Measurements from ENCODE around the gene SPA17. TPM values are rescaled to one million over a fixed set of nuclear protein-coding genes. Genes with fewer than 3 reads are reported as not detected.

SPA17 gene
- total RNA-seq, 3 donors from 2014 or later = 2.9 to 15.2 (median 9.8) TPM

DNA sequence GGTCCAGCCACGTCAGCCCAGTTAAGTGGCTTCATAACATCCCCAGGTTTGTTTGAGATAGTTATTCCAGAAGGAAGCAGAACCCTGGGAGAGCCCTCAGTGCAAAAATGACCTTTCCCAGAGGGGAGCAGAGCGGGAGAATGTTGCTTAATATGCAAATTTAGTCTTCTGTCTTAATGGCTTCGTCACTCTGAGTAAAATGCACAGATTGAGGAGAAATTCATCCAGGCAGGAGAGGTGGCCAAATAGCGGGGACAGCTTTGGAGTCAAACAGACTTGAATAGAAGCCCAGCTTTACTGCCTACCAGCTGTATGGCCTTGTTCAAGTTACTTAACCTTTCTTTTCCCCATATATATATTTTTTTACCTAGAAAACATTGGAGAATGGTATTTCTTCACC lies 53.8 kb downstream of the SPA17 start:
- no peak for TF ChIP-seq POLR2A (IDR thresholded peaks at IDR 0.05)
- TF ChIP-seq, protein P1, sequence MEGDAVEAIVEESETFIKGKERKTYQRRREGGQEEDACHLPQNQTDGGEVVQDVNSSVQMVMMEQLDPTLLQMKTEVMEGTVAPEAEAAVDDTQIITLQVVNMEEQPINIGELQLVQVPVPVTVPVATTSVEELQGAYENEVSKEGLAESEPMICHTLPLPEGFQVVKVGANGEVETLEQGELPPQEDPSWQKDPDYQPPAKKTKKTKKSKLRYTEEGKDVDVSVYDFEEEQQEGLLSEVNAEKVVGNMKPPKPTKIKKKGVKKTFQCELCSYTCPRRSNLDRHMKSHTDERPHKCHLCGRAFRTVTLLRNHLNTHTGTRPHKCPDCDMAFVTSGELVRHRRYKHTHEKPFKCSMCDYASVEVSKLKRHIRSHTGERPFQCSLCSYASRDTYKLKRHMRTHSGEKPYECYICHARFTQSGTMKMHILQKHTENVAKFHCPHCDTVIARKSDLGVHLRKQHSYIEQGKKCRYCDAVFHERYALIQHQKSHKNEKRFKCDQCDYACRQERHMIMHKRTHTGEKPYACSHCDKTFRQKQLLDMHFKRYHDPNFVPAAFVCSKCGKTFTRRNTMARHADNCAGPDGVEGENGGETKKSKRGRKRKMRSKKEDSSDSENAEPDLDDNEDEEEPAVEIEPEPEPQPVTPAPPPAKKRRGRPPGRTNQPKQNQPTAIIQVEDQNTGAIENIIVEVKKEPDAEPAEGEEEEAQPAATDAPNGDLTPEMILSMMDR (IDR thresholded peaks at IDR 0.05) = no peak
- TF ChIP-seq POLR2AphosphoS5 (IDR thresholded peaks at IDR 0.05) = no peak
- intact Hi-C loops (cut with DNase I; ENCODE audit: low total_unique reads) = no loop called here
- no peaks in the 10 kb centered on the region for H3K9me3 ChIP-seq
- no peak overlapping the region for H3K27ac ChIP-seq
- H3K27me3 ChIP-seq = peaks cover 0 to under 1% of the 10 kb centered on the region in 2 donors
- H3K4me1 ChIP-seq = no peaks in the 10 kb centered on the region
- no peak overlapping the region for H3K4me3 ChIP-seq
- no peak for DNase-seq (ENCODE audit: low spot score in 2 of 2)
- H3K36me3 ChIP-seq = no peaks in the 10 kb centered on the region

DNA sequence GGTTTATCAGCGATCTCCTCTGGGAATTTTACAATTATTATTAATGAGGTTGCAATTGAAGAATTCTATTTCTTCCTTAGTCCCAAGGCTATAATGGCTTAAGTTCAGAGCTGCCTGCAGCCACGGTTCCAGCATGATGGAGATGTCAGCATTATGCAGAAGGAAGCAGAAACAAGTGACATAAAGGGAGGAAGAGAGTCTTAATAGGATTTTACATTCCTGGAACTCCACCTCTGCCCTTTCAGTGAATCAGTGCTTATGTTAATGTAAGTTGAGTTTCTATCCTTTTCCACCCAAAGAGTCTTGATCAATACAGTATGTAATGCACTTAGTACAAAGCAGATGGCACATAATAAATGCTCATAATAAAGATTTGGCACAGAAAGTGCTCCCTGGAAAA lies 54.4 kb downstream of the SPA17 start:
- no peaks in the 10 kb centered on the region for H3K9me3 ChIP-seq
- DNase-seq (ENCODE audit: low spot score in 2 of 2) = no peak

DNA sequence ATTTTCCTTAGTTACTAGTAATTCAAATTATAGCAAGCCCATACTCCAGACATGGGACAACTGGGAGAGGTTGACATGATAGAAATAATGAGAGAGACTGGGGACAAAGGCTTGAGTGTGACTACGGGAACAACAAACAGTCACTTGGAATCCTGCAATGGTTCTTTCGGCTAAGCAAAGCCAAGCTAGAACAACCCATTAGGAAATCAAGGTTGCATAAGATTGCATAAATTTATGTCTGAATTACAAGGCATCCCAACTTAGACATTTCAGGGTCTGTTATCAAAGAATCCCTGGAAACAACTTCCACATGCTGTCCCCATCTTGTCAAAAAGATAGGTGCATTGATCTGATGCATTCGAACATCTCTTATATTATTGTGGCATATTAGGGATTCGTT lies 55.9 kb downstream of the SPA17 start:
- intact Hi-C loops (cut with DNase I; ENCODE audit: low total_unique reads) = no loop called here
- DNase-seq (ENCODE audit: low spot score in 2 of 2) = no peak
- Histone ChIP-seq H3K9me3 (no peaks in the 10 kb centered on the region), H3K36me3 (no peaks in the 10 kb centered on the region), H3K27me3 (no peaks in the 10 kb centered on the region), H3K4me1 (no peaks in the 10 kb centered on the region), H3K27ac (no peak overlapping the region), H3K4me3 (no peak overlapping the region)
- no peak for TF ChIP-seq POLR2AphosphoS5 (IDR thresholded peaks at IDR 0.05)
- TF ChIP-seq, protein P1 (IDR thresholded peaks at IDR 0.05) = no peak
- no peak for TF ChIP-seq POLR2A (IDR thresholded peaks at IDR 0.05)

More for the DNA sequence above, 54.4 kb downstream of the SPA17 start:
- Histone ChIP-seq H3K27me3 (no peaks in the 10 kb centered on the region), H3K4me1 (no peaks in the 10 kb centered on the region), H3K36me3 (no peaks in the 10 kb centered on the region), H3K27ac (no peak overlapping the region), H3K4me3 (no peak overlapping the region)
- intact Hi-C loops (cut with DNase I; ENCODE audit: low total_unique reads) = no loop called here
- TF ChIP-seq, protein P1 (IDR thresholded peaks at IDR 0.05) = no peak
- TF ChIP-seq POLR2A (IDR thresholded peaks at IDR 0.05) (no peak), POLR2AphosphoS5 (IDR thresholded peaks at IDR 0.05) (no peak)

DNA sequence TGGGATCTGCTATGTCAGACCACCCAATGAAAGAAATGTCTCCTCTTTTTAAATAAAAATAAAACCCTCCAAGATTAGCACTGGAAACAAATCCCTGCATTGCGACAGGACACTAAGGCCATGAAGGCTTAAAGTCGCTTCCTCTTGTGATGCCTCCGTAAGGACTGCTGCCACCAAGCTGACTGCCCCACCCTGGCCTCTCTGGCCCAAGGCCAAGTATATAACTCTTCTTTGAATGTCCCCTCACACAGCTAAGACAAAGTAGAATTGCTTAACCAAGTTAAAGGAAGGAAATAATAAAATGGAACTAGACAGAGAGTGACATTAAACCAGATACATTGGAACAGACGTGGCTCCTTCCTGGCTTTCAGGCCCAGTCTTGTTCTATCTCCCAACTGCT lies 58.5 kb downstream of the SPA17 start:
- H3K27ac ChIP-seq = no peak overlapping the region
- no peak overlapping the region for H3K4me3 ChIP-seq
- no peaks in the 10 kb centered on the region for H3K27me3 ChIP-seq
- intact Hi-C loops (cut with DNase I; ENCODE audit: low total_unique reads) = no loop called here
- H3K4me1 ChIP-seq = no peaks in the 10 kb centered on the region
- DNase-seq (ENCODE audit: low spot score in 2 of 2) = no peak
- no peaks in the 10 kb centered on the region for H3K9me3 ChIP-seq
- H3K36me3 ChIP-seq = no peaks in the 10 kb centered on the region
- TF ChIP-seq POLR2A (IDR thresholded peaks at IDR 0.05) (no peak), POLR2AphosphoS5 (IDR thresholded peaks at IDR 0.05) (no peak)

DNA sequence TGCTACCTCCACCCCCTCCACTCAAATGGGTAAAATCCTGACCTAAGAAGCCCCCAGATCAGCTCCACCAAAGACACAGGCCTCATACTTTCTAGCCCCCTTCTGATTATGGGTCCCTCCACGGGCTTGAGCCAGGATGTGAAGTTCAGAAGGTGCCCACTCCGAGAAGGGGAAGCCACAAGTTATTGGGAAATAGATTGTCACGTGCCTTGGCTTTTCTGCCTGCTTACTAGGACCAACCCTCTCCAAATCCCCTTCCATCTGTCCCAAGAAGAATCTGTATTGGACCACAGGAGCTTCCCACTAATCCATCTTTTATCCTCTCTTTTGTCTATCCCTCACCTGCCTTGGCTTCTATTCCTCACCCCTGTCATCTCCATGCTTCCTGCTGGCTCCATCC lies 63.0 kb downstream of the SPA17 start:
- DNase-seq (ENCODE audit: low spot score in 2 of 2) = no peak
- no peak overlapping the region for H3K27ac ChIP-seq

More for the DNA sequence above, 63.0 kb downstream of the SPA17 start:
- Histone ChIP-seq H3K36me3 (no peaks in the 10 kb centered on the region), H3K4me3 (no peak overlapping the region), H3K9me3 (no peaks in the 10 kb centered on the region), H3K4me1 (peaks cover 0 to 9% of the 10 kb centered on the region in 2 donors), H3K27me3 (no peaks in the 10 kb centered on the region)
- TF ChIP-seq, protein P1 (IDR thresholded peaks at IDR 0.05) = no peak
- TF ChIP-seq POLR2AphosphoS5 (IDR thresholded peaks at IDR 0.05) = no peak
- TF ChIP-seq POLR2A (IDR thresholded peaks at IDR 0.05) = no peak
- intact Hi-C loops (cut with DNase I; ENCODE audit: low total_unique reads) = no loop called here

All from breast epithelium (tissue), 4 donors.